Neural cell (in vitro differentiated cells): ENCODE data around the gene PCGF3.

Source experiments
- EP300 ChIP-seq: fragments of 450-650 bp; conservative IDR thresholded peaks from 2 replicates; pipeline ENCODE4 v1.6.1; 2014; ENCODE audit warnings: antibody characterized with exemption, mild to moderate bottlenecking, moderate library complexity; ENCODE audit not compliant: poor library complexity, severe bottlenecking
- EZH2 ChIP-seq: fragments of 200-600, 300-800 bp; shearing (Covaris generic), sonication (generic); IDR thresholded peaks from 2 replicates; pipeline ENCODE4 v1.6.1; 2014; ENCODE audit warnings: antibody characterized with exemption, low read length, borderline replicate concordance, mild to moderate bottlenecking; ENCODE audit not compliant: insufficient read depth, poor library complexity, severe bottlenecking
- MXI1 ChIP-seq: fragments of 450-650 bp; conservative IDR thresholded peaks from 2 replicates; pipeline ENCODE4 v1.6.1; 2014; ENCODE audit warnings: antibody characterized with exemption, mild to moderate bottlenecking; ENCODE audit not compliant: poor library complexity, severe bottlenecking
- POLR2AphosphoS5 ChIP-seq: IDR thresholded peaks from 2 replicates; pipeline ENCODE4 v1.6.1; 2012
- RAD21 ChIP-seq: fragments of 450-650 bp; conservative IDR thresholded peaks from 2 replicates; pipeline ENCODE4 v1.6.1; 2014; ENCODE audit warnings: antibody characterized with exemption, mild to moderate bottlenecking, moderate library complexity
- SMC3 ChIP-seq: fragments of 450-650 bp; conservative IDR thresholded peaks from 2 replicates; pipeline ENCODE4 v1.6.1; 2014; ENCODE audit warnings: antibody characterized with exemption, mild to moderate bottlenecking, moderate library complexity; ENCODE audit not compliant: poor library complexity
- TAF1 ChIP-seq: IDR thresholded peaks from 2 replicates; pipeline ENCODE4 v1.6.1; 2012; ENCODE audit warnings: low read depth
- TF ChIP-seq, protein P1 (sequence below): fragments of 450-650 bp; IDR thresholded peaks from 2 replicates; pipeline ENCODE4 v1.5.1; 2014; ENCODE audit warnings: antibody characterized with exemption, mild to moderate bottlenecking, moderate library complexity; ENCODE audit not compliant: poor library complexity, severe bottlenecking
- TF ChIP-seq, protein P2 (sequence below): IDR thresholded peaks from 2 replicates; pipeline ENCODE4 v1.6.1; 2012; ENCODE audit warnings: borderline replicate concordance

DNA sequence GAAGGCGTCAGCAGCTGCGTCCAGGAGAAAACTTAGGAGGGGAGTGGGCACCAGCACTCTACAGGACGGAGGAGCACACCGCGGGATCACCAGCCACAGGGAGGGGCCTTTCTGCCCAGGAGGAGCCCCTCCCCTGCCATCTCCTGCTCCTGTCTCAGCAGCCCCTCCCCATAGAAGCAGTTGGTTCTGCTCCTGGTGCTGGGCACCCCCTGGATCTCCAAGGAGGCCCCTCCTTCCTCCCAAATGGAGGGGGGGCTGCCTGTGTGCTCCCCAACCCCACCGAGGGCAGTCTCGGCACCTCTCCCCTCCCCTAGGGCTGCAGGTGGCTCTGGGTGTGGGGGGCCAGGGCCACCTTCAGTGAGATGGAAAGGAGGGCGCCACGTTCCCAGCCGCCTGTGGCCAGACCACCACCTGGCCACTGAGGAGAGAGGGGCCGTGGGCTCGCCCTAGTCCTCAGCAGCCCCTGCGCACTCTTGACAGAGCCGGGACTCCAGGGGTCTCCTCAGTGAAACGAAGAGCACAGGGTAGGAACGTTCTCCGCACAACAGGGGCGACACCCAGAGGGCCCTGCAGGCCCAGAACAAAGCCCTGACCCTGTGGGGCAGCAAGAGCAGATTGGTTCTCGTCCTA, 82.5 kb downstream of the PCGF3 start:
- TF ChIP-seq, protein P1, sequence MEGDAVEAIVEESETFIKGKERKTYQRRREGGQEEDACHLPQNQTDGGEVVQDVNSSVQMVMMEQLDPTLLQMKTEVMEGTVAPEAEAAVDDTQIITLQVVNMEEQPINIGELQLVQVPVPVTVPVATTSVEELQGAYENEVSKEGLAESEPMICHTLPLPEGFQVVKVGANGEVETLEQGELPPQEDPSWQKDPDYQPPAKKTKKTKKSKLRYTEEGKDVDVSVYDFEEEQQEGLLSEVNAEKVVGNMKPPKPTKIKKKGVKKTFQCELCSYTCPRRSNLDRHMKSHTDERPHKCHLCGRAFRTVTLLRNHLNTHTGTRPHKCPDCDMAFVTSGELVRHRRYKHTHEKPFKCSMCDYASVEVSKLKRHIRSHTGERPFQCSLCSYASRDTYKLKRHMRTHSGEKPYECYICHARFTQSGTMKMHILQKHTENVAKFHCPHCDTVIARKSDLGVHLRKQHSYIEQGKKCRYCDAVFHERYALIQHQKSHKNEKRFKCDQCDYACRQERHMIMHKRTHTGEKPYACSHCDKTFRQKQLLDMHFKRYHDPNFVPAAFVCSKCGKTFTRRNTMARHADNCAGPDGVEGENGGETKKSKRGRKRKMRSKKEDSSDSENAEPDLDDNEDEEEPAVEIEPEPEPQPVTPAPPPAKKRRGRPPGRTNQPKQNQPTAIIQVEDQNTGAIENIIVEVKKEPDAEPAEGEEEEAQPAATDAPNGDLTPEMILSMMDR, result no peak
- TF ChIP-seq EZH2 (no peak), TAF1 (no peak), SMC3 (no peak), EP300 (no peak), RAD21 (no peak), POLR2AphosphoS5 (no peak), MXI1 (no peak)
- TF ChIP-seq, protein P2, sequence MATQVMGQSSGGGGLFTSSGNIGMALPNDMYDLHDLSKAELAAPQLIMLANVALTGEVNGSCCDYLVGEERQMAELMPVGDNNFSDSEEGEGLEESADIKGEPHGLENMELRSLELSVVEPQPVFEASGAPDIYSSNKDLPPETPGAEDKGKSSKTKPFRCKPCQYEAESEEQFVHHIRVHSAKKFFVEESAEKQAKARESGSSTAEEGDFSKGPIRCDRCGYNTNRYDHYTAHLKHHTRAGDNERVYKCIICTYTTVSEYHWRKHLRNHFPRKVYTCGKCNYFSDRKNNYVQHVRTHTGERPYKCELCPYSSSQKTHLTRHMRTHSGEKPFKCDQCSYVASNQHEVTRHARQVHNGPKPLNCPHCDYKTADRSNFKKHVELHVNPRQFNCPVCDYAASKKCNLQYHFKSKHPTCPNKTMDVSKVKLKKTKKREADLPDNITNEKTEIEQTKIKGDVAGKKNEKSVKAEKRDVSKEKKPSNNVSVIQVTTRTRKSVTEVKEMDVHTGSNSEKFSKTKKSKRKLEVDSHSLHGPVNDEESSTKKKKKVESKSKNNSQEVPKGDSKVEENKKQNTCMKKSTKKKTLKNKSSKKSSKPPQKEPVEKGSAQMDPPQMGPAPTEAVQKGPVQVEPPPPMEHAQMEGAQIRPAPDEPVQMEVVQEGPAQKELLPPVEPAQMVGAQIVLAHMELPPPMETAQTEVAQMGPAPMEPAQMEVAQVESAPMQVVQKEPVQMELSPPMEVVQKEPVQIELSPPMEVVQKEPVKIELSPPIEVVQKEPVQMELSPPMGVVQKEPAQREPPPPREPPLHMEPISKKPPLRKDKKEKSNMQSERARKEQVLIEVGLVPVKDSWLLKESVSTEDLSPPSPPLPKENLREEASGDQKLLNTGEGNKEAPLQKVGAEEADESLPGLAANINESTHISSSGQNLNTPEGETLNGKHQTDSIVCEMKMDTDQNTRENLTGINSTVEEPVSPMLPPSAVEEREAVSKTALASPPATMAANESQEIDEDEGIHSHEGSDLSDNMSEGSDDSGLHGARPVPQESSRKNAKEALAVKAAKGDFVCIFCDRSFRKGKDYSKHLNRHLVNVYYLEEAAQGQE, result no peak
